Liver (tissue), 9 donors: Measurements from ENCODE around the gene TNPO3. TPM values are rescaled to one million over a fixed set of nuclear protein-coding genes. Genes with fewer than 3 reads are reported as not detected.
A peak's percentile ranks its signal among the peaks of the same experiment; 100 is the strongest.

Source experiments
- DNase-seq: peaks from one replicate; pipeline ENCODE4 v3.0.0-alpha.2; 2017; ENCODE audit warnings: low spot score
- H3K27ac ChIP-seq, 2 donors: one replicate each; pipeline ENCODE4 v1.7.0; 2013; ENCODE audit warnings: inconsistent platforms in 2 of 2, low read length in 2 of 2, control low read depth in 1 of 2, low read depth in 1 of 2, mild to moderate bottlenecking in 1 of 2
- H3K27me3 ChIP-seq, 4 donors: one replicate each; pipeline versions ENCODE4 v1.6.1 to v1.7.0; 2013; ENCODE audit warnings: low read length in 3 of 4, inconsistent platforms in 1 of 4, mild to moderate bottlenecking in 1 of 4, moderate library complexity in 1 of 4; ENCODE audit not compliant: control insufficient read depth in 4 of 4, insufficient read depth in 4 of 4
- H3K36me3 ChIP-seq, 4 donors: one replicate each; pipeline versions ENCODE4 v1.6.1 to v1.7.0; 2013; ENCODE audit warnings: low read length in 3 of 4, mild to moderate bottlenecking in 3 of 4, low read depth in 1 of 4, moderate library complexity in 1 of 4; ENCODE audit not compliant: control insufficient read depth in 4 of 4, insufficient read depth in 3 of 4
- H3K4me1 ChIP-seq, 4 donors: one replicate each; pipeline versions ENCODE4 v1.6.1 to v1.7.0; 2013; ENCODE audit warnings: low read length in 3 of 4, mild to moderate bottlenecking in 3 of 4, moderate library complexity in 1 of 4; ENCODE audit not compliant: control insufficient read depth in 4 of 4, insufficient read depth in 4 of 4
- H3K4me3 ChIP-seq, 3 donors: one replicate each; pipeline versions ENCODE4 v1.6.1 to v1.7.0; 2013; ENCODE audit warnings: low read length in 3 of 3, control low read depth in 1 of 3, low read depth in 1 of 3, mild to moderate bottlenecking in 1 of 3
- H3K9ac ChIP-seq, 2 donors: one replicate each; pipeline ENCODE4 v1.7.0; 2013; ENCODE audit warnings: low read length in 2 of 2, mild to moderate bottlenecking in 2 of 2, moderate library complexity in 2 of 2, control low read depth in 1 of 2, low read depth in 1 of 2
- H3K9me3 ChIP-seq, 4 donors: one replicate each; pipeline versions ENCODE4 v1.6.1 to v1.7.0; 2013; ENCODE audit warnings: low read length in 3 of 4; ENCODE audit not compliant: control insufficient read depth in 4 of 4
- FOXA2 ChIP-seq: IDR thresholded peaks from 2 replicates; pipeline ENCODE4 v1.6.1; 2016; ENCODE audit warnings: antibody characterized with exemption
- GABPA ChIP-seq, 2 donors: IDR thresholded peaks in 1 of 2; conservative IDR thresholded peaks in 1 of 2; 2 replicates each; pipeline ENCODE4 v1.6.1; 2016; ENCODE audit warnings: antibody characterized with exemption in 2 of 2, mild to moderate bottlenecking in 1 of 2, moderate library complexity in 1 of 2
- HNF4A ChIP-seq, 2 donors: conservative IDR thresholded peaks; 2 replicates each; pipeline ENCODE4 v1.6.1; 2016; ENCODE audit warnings: antibody characterized with exemption in 2 of 2, mild to moderate bottlenecking in 2 of 2
- JUND ChIP-seq, 2 donors: IDR thresholded peaks; 2 replicates each; pipeline ENCODE4 v1.6.1; 2016; ENCODE audit warnings: antibody characterized with exemption in 2 of 2
- NR2F2 ChIP-seq: IDR thresholded peaks from 2 replicates; pipeline ENCODE4 v1.6.1; 2016; ENCODE audit warnings: antibody characterized with exemption
- RAD21 ChIP-seq, 2 donors: IDR thresholded peaks; 2 replicates each; pipeline ENCODE4 v1.6.1; 2016; ENCODE audit warnings: antibody characterized with exemption in 2 of 2, mild to moderate bottlenecking in 2 of 2
- RXRA ChIP-seq, 2 donors: IDR thresholded peaks; 2 replicates each; pipeline ENCODE4 v1.6.1; 2017 to 2018; ENCODE audit warnings: antibody characterized with exemption in 2 of 2, mild to moderate bottlenecking in 1 of 2
- SP1 ChIP-seq: IDR thresholded peaks from 2 replicates; pipeline ENCODE4 v1.6.1; 2018; ENCODE audit warnings: antibody characterized with exemption, mild to moderate bottlenecking
- TAF1 ChIP-seq: conservative IDR thresholded peaks from 2 replicates; pipeline ENCODE4 v1.6.1; 2016; ENCODE audit warnings: antibody characterized with exemption, mild to moderate bottlenecking
- WGBS: extraction: QIAGEN DNeasy Blood & Tissue Kit; methylation state at CpG from one replicate; pipeline ENCODE4 v1.1.7; 2013; 5-methylcytosine and 5-hydroxymethylcytosine counted together
- polyA plus RNA-seq, 2 donors: library from polyadenylated mRNA; stranded (reverse) in 1 of 2; unstranded in 1 of 2; fragments of 200-250 nt in 1 of 2; fragments of >200 nt in 1 of 2; fragmentation: Nextera tagmentation in 1 of 2; extraction: Ambion mirVana in 1 of 2; gene quantifications; one replicate each; pipeline versions ENCODE4 v1.2.1 to v1.2.3, GENCODE V29; 2013 to 2015
- total RNA-seq, 2 donors: library from RNA; depleted of rRNA; stranded (reverse); fragments of >200 nt; gene quantifications; one replicate each; pipeline ENCODE4 v1.2.3, GENCODE V29; 2014
- TF ChIP-seq, protein P1 (sequence below): IDR thresholded peaks from 2 replicates; pipeline ENCODE4 v1.6.1; 2016; ENCODE audit warnings: antibody characterized with exemption
- TF ChIP-seq, protein P2 (sequence below): IDR thresholded peaks from 2 replicates; pipeline ENCODE4 v1.6.1; 2016; ENCODE audit warnings: antibody characterized with exemption
- TF ChIP-seq, protein P3 (sequence below): IDR thresholded peaks from 2 replicates; pipeline ENCODE4 v1.6.1; 2016; ENCODE audit warnings: antibody characterized with exemption, mild to moderate bottlenecking
- TF ChIP-seq, protein P4 (sequence below): fragments of 150-350 bp; IDR thresholded peaks from 2 replicates; pipeline ENCODE4 v1.5.1; 2017; ENCODE audit warnings: improper control_type of control experiment, low read depth, low read length; ENCODE audit not compliant: missing input control
- TF ChIP-seq, protein P5 (sequence below): IDR thresholded peaks from 2 replicates; pipeline ENCODE4 v1.6.1; 2016; ENCODE audit warnings: antibody characterized with exemption
- donor health status: healthy.
- donor health status: healthy.
- donor health status: healthy.
- donor health status: healthy.
- donor health status: healthy.

Gene TNPO3
- total and polyA plus RNA-seq, 4 donors: 9.2 to 38.9 (median 20.0) TPM

DNA sequence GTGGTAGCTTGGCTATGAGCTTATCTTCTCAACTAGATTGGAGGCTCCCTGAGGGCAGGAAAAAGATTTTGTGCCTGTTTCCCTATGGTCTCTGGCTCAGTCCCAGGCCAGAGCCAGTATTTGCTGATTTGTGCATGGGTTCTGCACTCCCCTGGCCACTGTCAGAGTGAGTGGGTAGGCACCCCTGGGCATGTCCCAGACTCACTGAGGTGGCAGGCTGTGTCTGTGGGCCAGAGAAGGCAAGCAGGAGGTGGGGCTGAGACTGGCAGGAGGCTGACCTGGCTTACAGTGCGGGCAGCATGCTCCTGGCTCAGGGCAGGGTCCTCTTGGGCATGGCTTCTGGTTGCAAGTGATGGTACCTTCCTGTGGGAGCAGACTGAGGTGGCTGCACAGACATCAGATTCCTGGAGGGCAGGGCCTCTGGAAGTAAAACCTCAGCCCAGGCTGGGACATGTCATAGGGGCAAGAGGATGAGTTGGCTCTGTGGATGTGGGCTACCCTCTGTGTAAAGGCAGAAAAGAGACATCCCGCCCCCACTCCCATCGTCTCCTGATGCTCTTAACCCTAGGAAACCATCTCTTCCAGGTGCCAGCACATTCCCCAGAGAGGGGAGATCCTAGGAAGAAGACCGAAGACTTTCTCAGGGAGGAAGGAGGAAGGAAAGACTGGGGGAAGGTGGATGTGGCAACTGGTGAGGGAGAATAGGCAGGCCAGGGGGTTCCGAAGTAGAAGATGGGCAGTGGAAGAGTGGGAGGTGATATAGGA, 148.7 kb downstream of the TNPO3 start:
- no peaks in the 10 kb centered on the region for H3K27me3 ChIP-seq
- no peak for DNase-seq
- no peaks in the 10 kb centered on the region for H3K9me3 ChIP-seq
- H3K9ac ChIP-seq: no peak overlapping the region
- no peak overlapping the region for H3K27ac ChIP-seq
- TF ChIP-seq TAF1 (no peak), RAD21 (IDR thresholded peaks at IDR 0.05) (no peak), NR2F2 (no peak), HNF4A (conservative IDR thresholded peaks at IDR 0.05) (no peak)
- TF ChIP-seq, protein P1, sequence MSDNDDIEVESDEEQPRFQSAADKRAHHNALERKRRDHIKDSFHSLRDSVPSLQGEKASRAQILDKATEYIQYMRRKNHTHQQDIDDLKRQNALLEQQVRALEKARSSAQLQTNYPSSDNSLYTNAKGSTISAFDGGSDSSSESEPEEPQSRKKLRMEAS: no peak
- 90% methylated on average over 5 of the region's 5 CpGs for WGBS
- H3K4me3 ChIP-seq: no peak overlapping the region
- no peaks in the 10 kb centered on the region for H3K36me3 ChIP-seq
- H3K4me1 ChIP-seq: peaks cover 2 to 18% (median 4%) of the 10 kb centered on the region in 4 donors

DNA sequence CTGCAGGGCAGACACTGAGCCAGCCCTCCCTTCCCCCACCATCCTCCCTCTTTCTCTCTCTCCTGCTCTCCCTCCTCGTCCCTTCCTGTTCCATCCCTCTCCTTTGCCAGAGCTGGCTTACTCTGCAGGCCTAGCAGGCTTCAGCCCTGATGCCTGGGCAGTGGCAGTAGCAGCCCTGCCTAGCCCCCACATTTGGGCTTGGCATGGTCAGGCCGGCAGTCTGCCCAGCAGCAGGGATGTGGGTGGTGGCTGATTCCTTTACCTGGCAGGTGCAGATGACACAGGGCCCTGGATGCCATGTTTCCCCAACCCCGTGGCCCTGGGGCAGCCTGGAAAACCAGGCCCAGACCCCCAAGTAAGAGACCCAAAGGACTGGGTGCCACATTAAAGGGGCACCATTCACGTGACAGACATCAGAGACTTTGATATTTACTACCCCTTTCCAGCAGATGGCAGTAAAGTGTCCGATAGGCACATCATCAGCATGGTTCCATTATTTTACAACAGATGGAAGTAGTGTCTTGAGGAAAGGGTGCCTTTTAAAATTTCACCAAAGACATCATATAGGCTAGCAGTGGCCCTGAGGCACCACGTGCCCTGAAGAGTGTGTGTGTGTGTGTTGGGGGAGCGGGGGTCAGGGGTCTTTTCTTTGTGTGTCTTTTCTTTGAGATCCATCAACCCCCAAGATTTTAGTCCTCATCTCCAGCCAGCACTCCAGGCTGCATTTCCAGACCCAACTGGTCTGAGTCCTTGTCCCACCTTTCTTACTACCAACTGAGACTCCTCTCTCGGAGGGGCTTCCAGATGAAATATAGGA, 150.3 kb downstream of the TNPO3 start:
- H3K4me3 ChIP-seq: no peak overlapping the region
- no peak overlapping the region for H3K9ac ChIP-seq
- H3K27me3 ChIP-seq: no peaks in the 10 kb centered on the region
- peaks cover 0 to 12% (median 6%) of the 10 kb centered on the region in 4 donors for H3K4me1 ChIP-seq
- no peak for DNase-seq
- no peak overlapping the region for H3K27ac ChIP-seq
- 29% methylated on average over 8 of the region's 8 CpGs for WGBS
- TF ChIP-seq FOXA2 (no peak), JUND (IDR thresholded peaks at IDR 0.05) (no peak), GABPA (IDR thresholded peaks at IDR 0.05 in 1 of 2, conservative IDR thresholded peaks at IDR 0.05 in 1 of 2) (no peak), TAF1 (no peak), RAD21 (IDR thresholded peaks at IDR 0.05) (peak; percentile 88), RXRA (IDR thresholded peaks at IDR 0.05) (no peak), SP1 (no peak)
- TF ChIP-seq, protein P2, sequence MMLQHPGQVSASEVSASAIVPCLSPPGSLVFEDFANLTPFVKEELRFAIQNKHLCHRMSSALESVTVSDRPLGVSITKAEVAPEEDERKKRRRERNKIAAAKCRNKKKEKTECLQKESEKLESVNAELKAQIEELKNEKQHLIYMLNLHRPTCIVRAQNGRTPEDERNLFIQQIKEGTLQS: no peak
- TF ChIP-seq, protein P3, sequence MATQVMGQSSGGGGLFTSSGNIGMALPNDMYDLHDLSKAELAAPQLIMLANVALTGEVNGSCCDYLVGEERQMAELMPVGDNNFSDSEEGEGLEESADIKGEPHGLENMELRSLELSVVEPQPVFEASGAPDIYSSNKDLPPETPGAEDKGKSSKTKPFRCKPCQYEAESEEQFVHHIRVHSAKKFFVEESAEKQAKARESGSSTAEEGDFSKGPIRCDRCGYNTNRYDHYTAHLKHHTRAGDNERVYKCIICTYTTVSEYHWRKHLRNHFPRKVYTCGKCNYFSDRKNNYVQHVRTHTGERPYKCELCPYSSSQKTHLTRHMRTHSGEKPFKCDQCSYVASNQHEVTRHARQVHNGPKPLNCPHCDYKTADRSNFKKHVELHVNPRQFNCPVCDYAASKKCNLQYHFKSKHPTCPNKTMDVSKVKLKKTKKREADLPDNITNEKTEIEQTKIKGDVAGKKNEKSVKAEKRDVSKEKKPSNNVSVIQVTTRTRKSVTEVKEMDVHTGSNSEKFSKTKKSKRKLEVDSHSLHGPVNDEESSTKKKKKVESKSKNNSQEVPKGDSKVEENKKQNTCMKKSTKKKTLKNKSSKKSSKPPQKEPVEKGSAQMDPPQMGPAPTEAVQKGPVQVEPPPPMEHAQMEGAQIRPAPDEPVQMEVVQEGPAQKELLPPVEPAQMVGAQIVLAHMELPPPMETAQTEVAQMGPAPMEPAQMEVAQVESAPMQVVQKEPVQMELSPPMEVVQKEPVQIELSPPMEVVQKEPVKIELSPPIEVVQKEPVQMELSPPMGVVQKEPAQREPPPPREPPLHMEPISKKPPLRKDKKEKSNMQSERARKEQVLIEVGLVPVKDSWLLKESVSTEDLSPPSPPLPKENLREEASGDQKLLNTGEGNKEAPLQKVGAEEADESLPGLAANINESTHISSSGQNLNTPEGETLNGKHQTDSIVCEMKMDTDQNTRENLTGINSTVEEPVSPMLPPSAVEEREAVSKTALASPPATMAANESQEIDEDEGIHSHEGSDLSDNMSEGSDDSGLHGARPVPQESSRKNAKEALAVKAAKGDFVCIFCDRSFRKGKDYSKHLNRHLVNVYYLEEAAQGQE: no peak
- TF ChIP-seq, protein P4, sequence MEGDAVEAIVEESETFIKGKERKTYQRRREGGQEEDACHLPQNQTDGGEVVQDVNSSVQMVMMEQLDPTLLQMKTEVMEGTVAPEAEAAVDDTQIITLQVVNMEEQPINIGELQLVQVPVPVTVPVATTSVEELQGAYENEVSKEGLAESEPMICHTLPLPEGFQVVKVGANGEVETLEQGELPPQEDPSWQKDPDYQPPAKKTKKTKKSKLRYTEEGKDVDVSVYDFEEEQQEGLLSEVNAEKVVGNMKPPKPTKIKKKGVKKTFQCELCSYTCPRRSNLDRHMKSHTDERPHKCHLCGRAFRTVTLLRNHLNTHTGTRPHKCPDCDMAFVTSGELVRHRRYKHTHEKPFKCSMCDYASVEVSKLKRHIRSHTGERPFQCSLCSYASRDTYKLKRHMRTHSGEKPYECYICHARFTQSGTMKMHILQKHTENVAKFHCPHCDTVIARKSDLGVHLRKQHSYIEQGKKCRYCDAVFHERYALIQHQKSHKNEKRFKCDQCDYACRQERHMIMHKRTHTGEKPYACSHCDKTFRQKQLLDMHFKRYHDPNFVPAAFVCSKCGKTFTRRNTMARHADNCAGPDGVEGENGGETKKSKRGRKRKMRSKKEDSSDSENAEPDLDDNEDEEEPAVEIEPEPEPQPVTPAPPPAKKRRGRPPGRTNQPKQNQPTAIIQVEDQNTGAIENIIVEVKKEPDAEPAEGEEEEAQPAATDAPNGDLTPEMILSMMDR: peak; percentile 58
- TF ChIP-seq, protein P5, sequence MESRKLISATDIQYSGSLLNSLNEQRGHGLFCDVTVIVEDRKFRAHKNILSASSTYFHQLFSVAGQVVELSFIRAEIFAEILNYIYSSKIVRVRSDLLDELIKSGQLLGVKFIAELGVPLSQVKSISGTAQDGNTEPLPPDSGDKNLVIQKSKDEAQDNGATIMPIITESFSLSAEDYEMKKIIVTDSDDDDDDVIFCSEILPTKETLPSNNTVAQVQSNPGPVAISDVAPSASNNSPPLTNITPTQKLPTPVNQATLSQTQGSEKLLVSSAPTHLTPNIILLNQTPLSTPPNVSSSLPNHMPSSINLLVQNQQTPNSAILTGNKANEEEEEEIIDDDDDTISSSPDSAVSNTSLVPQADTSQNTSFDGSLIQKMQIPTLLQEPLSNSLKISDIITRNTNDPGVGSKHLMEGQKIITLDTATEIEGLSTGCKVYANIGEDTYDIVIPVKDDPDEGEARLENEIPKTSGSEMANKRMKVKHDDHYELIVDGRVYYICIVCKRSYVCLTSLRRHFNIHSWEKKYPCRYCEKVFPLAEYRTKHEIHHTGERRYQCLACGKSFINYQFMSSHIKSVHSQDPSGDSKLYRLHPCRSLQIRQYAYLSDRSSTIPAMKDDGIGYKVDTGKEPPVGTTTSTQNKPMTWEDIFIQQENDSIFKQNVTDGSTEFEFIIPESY: no peak
- no peaks in the 10 kb centered on the region for H3K9me3 ChIP-seq
- no peaks in the 10 kb centered on the region for H3K36me3 ChIP-seq
